ENCODE measurements around the gene IFNK. TPM values are rescaled to one million over a fixed set of nuclear protein-coding genes. Genes with fewer than 3 reads are reported as not detected.

IFNK gene
- total RNA-seq, 1 experiment from 2014 or later, result not detected

DNA sequence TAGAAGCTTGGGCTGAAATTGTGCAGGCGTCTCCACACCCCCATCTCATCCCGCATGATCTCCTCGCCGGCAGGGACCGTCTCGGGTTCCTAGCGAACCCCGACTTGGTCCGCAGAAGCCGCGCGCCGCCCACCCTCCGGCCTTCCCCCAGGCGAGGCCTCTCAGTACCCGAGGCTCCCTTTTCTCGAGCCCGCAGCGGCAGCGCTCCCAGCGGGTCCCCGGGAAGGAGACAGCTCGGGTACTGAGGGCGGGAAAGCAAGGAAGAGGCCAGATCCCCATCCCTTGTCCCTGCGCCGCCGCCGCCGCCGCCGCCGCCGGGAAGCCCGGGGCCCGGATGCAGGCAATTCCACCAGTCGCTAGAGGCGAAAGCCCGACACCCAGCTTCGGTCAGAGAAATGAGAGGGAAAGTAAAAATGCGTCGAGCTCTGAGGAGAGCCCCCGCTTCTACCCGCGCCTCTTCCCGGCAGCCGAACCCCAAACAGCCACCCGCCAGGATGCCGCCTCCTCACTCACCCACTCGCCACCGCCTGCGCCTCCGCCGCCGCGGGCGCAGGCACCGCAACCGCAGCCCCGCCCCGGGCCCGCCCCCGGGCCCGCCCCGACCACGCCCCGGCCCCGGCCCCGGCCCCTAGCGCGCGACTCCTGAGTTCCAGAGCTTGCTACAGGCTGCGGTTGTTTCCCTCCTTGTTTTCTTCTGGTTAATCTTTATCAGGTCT is 49.0 kb downstream of the IFNK start, which contains the start of gene C9orf72:
Gene C9orf72 (minus strand): TSS at position 564 of the 716 bp plus-strand sequence. CDS start 6,361 bp downstream, outside the sequence.
- RAD21 ChIA-PET (ENCODE audit: low non-redundant PET in 1 of 2, low total read pairs in 2 of 2, uncharacterized antibody in 2 of 2, unreplicated experiment in 2 of 2), result no interaction called here
- Histone ChIP-seq H3K4me1 (ENCODE audit: control insufficient read depth in 1 of 2, insufficient read depth in 2 of 2, low read length in 2 of 2) (peaks cover 6 to 19% of the 10 kb centered on the region in 2 experiments), H3K4me2 (ENCODE audit: low read length) (peak within 1 kb of the TSS; percentile 84), H3K79me2 (ENCODE audit: insufficient read depth, low read length) (no peaks in the 10 kb centered on the region), H3K9me2 (ENCODE audit: insufficient read depth) (no peaks in the 10 kb centered on the region), H3K27ac (ENCODE audit: low read depth, low read length) (peak within 1 kb of the TSS; percentile 45), H4K20me1 (ENCODE audit: insufficient read depth) (no peaks in the 10 kb centered on the region), H3K27me3 (ENCODE audit: insufficient read depth, low read length) (no peaks in the 10 kb centered on the region), H3K4me3 (replicated peaks in 1 of 2; ENCODE audit: low read depth in 1 of 2, low read length in 2 of 2) (peak within 1 kb of the TSS; percentile 62 to 86), H3K9me3 (ENCODE audit: control insufficient read depth in 1 of 2, insufficient read depth in 1 of 2, low read depth in 1 of 2, low read length in 2 of 2) (no peaks in the 10 kb centered on the region), H2AFZ (ENCODE audit: low read depth, low read length, poor library complexity, severe bottlenecking) (peak within 1 kb of the TSS; percentile 90), H3K9ac (ENCODE audit: low read length) (peak within 1 kb of the TSS; percentile 82), H3K36me3 (ENCODE audit: control insufficient read depth in 1 of 2, insufficient read depth in 2 of 2, low read length in 2 of 2) (no peaks in the 10 kb centered on the region)
- TF ChIP-seq POLR2A (IDR thresholded peaks at IDR 0.05; ENCODE audit: borderline replicate concordance, extremely low read depth, insufficient read depth, insufficient read length), result peak; percentile 17
- peak; percentile 77 for TF ChIP-seq POLR2AphosphoS5 (IDR thresholded peaks at IDR 0.05; ENCODE audit: low read depth, low read length)
- TF ChIP-seq ZFX (IDR thresholded peaks at IDR 0.05), result peak; percentile 64
- TF ChIP-seq, protein P1, sequence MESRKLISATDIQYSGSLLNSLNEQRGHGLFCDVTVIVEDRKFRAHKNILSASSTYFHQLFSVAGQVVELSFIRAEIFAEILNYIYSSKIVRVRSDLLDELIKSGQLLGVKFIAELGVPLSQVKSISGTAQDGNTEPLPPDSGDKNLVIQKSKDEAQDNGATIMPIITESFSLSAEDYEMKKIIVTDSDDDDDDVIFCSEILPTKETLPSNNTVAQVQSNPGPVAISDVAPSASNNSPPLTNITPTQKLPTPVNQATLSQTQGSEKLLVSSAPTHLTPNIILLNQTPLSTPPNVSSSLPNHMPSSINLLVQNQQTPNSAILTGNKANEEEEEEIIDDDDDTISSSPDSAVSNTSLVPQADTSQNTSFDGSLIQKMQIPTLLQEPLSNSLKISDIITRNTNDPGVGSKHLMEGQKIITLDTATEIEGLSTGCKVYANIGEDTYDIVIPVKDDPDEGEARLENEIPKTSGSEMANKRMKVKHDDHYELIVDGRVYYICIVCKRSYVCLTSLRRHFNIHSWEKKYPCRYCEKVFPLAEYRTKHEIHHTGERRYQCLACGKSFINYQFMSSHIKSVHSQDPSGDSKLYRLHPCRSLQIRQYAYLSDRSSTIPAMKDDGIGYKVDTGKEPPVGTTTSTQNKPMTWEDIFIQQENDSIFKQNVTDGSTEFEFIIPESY (IDR thresholded peaks at IDR 0.05; ENCODE audit: extremely low read depth, insufficient replicate concordance, low read length), result no peak
- POLR2A ChIA-PET, result interaction anchor here (1.0 kb wide), 1 partner anchor 14 kb away, joined by 3 read pairs; no protein-coding TSS in a partner anchor
- intact Hi-C loops (cut with micrococcal nuclease), result no loop called here
- ATAC-seq (peak; percentile 85), DNase-seq (ENCODE audit: low read depth, low spot score) (no peak)
- no TSS peak for BruUV-seq (replicated peaks)
- CTCF ChIA-PET, result no interaction called here
